ENCODE results near the gene MAEL.

Gene MAEL

DNA sequence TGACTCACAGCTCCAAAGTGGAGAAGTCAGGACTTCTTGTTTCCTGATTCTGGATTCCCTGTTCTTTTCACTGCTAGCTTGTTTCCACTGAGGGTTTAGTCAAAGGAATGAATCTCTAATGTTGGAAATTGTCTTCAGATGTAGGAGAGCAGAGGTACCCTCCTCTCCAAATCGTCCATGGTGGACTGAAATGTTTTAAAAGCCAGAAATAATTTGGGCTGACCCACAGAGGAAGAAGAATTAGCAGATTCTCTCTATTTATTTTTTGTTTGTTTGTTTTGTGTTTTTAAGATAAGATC lies 70.7 kb downstream of the MAEL start:
- no peak for DNase-seq (ENCODE audit: low read depth in 1 of 2, low spot score in 1 of 2)
- no peaks in the 10 kb centered on the region for H3K27me3 ChIP-seq (ENCODE audit: insufficient read depth, poor library complexity, severe bottlenecking)
- TF ChIP-seq POLR2AphosphoS5 (IDR thresholded peaks at IDR 0.05; ENCODE audit: low read depth) (no peak), SPI1 (IDR thresholded peaks at IDR 0.05; ENCODE audit: borderline replicate concordance, low read depth) (no peak), GABPA (IDR thresholded peaks at IDR 0.05; ENCODE audit: low read depth) (no peak)
- TF ChIP-seq, protein P1, sequence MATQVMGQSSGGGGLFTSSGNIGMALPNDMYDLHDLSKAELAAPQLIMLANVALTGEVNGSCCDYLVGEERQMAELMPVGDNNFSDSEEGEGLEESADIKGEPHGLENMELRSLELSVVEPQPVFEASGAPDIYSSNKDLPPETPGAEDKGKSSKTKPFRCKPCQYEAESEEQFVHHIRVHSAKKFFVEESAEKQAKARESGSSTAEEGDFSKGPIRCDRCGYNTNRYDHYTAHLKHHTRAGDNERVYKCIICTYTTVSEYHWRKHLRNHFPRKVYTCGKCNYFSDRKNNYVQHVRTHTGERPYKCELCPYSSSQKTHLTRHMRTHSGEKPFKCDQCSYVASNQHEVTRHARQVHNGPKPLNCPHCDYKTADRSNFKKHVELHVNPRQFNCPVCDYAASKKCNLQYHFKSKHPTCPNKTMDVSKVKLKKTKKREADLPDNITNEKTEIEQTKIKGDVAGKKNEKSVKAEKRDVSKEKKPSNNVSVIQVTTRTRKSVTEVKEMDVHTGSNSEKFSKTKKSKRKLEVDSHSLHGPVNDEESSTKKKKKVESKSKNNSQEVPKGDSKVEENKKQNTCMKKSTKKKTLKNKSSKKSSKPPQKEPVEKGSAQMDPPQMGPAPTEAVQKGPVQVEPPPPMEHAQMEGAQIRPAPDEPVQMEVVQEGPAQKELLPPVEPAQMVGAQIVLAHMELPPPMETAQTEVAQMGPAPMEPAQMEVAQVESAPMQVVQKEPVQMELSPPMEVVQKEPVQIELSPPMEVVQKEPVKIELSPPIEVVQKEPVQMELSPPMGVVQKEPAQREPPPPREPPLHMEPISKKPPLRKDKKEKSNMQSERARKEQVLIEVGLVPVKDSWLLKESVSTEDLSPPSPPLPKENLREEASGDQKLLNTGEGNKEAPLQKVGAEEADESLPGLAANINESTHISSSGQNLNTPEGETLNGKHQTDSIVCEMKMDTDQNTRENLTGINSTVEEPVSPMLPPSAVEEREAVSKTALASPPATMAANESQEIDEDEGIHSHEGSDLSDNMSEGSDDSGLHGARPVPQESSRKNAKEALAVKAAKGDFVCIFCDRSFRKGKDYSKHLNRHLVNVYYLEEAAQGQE (IDR thresholded peaks at IDR 0.05; ENCODE audit: insufficient replicate concordance, low read depth): no peak
- TF ChIP-seq, protein P2, sequence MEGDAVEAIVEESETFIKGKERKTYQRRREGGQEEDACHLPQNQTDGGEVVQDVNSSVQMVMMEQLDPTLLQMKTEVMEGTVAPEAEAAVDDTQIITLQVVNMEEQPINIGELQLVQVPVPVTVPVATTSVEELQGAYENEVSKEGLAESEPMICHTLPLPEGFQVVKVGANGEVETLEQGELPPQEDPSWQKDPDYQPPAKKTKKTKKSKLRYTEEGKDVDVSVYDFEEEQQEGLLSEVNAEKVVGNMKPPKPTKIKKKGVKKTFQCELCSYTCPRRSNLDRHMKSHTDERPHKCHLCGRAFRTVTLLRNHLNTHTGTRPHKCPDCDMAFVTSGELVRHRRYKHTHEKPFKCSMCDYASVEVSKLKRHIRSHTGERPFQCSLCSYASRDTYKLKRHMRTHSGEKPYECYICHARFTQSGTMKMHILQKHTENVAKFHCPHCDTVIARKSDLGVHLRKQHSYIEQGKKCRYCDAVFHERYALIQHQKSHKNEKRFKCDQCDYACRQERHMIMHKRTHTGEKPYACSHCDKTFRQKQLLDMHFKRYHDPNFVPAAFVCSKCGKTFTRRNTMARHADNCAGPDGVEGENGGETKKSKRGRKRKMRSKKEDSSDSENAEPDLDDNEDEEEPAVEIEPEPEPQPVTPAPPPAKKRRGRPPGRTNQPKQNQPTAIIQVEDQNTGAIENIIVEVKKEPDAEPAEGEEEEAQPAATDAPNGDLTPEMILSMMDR (IDR thresholded peaks at IDR 0.05; ENCODE audit: insufficient read depth, low read length): no peak
- H3K27ac ChIP-seq (replicated peaks): no peak overlapping the region
- H3K4me3 ChIP-seq (replicated peaks; ENCODE audit: insufficient read depth, low read length): no peak overlapping the region

DNA sequence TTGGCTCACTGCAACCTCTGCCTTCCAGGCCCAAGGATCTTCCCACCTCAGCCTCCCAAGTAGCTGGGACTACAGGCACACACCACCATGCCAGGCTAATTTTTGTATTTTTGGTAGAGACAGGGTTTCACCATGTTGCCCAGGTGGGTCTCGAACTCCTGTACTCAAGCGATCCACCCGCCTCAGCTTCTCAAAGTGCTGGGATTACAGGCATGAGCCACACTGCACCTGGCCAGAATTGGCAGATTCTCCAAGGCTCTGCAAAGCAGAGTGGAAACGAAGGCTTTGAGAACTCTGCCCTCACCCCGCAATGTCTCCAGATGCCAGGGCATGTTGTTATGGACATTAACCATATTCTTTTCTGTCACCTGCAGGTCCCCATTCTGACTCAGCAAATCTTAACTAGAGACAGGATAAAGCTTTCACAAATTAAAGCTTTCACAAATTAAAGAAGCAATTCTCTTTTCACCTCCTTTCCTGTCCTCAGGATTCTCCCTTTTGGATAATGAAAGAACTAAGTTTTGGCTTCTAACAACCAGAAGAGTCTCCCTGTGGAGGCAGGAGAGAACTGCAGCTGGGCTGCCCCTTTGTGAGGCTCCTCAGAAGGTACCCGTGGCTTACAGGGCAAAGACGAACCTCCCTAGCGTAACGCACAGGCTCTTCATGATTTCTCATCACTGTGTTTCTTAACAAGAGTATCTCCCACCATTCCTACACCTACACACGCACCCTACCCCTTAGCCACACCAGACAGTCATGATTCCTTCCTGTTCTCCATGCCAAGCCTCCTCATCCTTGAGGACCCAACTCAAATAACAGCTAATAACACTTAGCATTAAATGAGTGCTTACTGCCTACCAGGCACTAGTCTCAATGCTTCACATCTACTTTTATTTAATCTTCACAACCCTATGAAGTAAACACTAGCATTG lies 71.3 kb downstream of the MAEL start:
- TF ChIP-seq POLR2AphosphoS5 (IDR thresholded peaks at IDR 0.05; ENCODE audit: low read depth) (no peak), GABPA (IDR thresholded peaks at IDR 0.05; ENCODE audit: low read depth) (no peak), SPI1 (IDR thresholded peaks at IDR 0.05; ENCODE audit: borderline replicate concordance, low read depth) (no peak)
- TF ChIP-seq, protein P1 (IDR thresholded peaks at IDR 0.05; ENCODE audit: insufficient replicate concordance, low read depth): no peak
- TF ChIP-seq, protein P2 (IDR thresholded peaks at IDR 0.05; ENCODE audit: insufficient read depth, low read length): no peak
- H3K27ac ChIP-seq (replicated peaks): no peak overlapping the region

DNA sequence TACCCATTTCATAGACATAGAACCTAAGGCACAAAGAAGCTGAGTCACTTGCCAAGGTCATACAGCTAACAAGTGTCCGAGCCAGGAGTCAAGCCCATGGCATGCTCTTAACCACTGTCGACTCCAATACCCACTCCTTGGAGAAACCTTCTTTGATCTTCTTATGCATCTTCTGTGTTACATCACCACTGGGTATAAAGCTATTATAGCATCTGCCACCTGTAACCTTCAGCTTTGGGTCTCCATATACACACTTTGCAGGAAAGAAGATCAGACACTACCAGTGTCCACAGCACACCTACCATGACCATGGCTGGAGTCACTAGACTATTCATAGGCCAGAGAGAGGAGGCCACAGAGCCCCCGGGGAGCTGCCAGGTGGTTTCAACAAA lies 72.0 kb downstream of the MAEL start:
- Histone ChIP-seq H3K4me3 (replicated peaks; ENCODE audit: insufficient read depth, low read length) (no peak overlapping the region), H3K27ac (replicated peaks) (no peak overlapping the region), H3K27me3 (ENCODE audit: insufficient read depth, poor library complexity, severe bottlenecking) (no peaks in the 10 kb centered on the region)
- TF ChIP-seq POLR2AphosphoS5 (IDR thresholded peaks at IDR 0.05; ENCODE audit: low read depth): no peak
- TF ChIP-seq, protein P2 (IDR thresholded peaks at IDR 0.05; ENCODE audit: insufficient read depth, low read length): no peak
- TF ChIP-seq, protein P1 (IDR thresholded peaks at IDR 0.05; ENCODE audit: insufficient replicate concordance, low read depth): no peak
- TF ChIP-seq SPI1 (IDR thresholded peaks at IDR 0.05; ENCODE audit: borderline replicate concordance, low read depth): no peak
- TF ChIP-seq GABPA (IDR thresholded peaks at IDR 0.05; ENCODE audit: low read depth): no peak
- DNase-seq (ENCODE audit: low read depth in 1 of 2, low spot score in 1 of 2): no peak

More for the DNA sequence above, 71.3 kb downstream of the MAEL start:
- DNase-seq (ENCODE audit: low read depth in 1 of 2, low spot score in 1 of 2): no peak
- H3K4me3 ChIP-seq (replicated peaks; ENCODE audit: insufficient read depth, low read length): no peak overlapping the region
- no peaks in the 10 kb centered on the region for H3K27me3 ChIP-seq (ENCODE audit: insufficient read depth, poor library complexity, severe bottlenecking)

Data from HL-60 (cell line).